Right cardiac atrium (tissue), 5 donors: ENCODE results near the gene SYNE2. TPM values are rescaled to one million over a fixed set of nuclear protein-coding genes. Genes with fewer than 3 reads are reported as not detected.

Experiments used
- ATAC-seq, 2 donors: fragments of 200-7000 bp; cut with Tn5 transposase; one replicate each; pipeline versions ENCODE4 v1.8.0 to v1.9.1; 2020; ENCODE audit warnings: moderate library complexity in 2 of 2, mild to moderate bottlenecking in 1 of 2
- DNase-seq, 3 donors: peaks; one replicate each; pipeline ENCODE4 v3.0.0-alpha.2; 2020
- H3K27ac ChIP-seq: one replicate; pipeline ENCODE4 v1.5.1; 2013; ENCODE audit warnings: mild to moderate bottlenecking, low read length, control low read depth, moderate library complexity
- H3K27me3 ChIP-seq: one replicate; pipeline ENCODE4 v1.6.1; 2013; ENCODE audit not compliant: control insufficient read depth, insufficient read depth
- H3K4me1 ChIP-seq: one replicate; pipeline ENCODE4 v1.6.1; 2013; ENCODE audit warnings: low read length; ENCODE audit not compliant: control insufficient read depth, insufficient read depth
- H3K4me3 ChIP-seq: one replicate; pipeline ENCODE4 v1.5.1; 2013; ENCODE audit warnings: low read length, control low read depth
- H3K9me3 ChIP-seq: one replicate; pipeline ENCODE4 v1.6.1; 2013; ENCODE audit warnings: low read length; ENCODE audit not compliant: control insufficient read depth
- WGBS: extraction: QIAGEN DNeasy Blood & Tissue Kit; methylation state at CpG from one replicate; pipeline ENCODE4 v1.1.7; 2013; 5-methylcytosine and 5-hydroxymethylcytosine counted together
- intact Hi-C, 4 donors: fragments of 100-400 bp; cut with DNase I; formaldehyde crosslinking; loops; one replicate each; pipeline versions ENCODE4 v1.11.0 to v1.14.0; 2022 to 2023
- polyA plus RNA-seq: library from polyadenylated mRNA; stranded (reverse); fragments of 200-250 nt; gene quantifications from one replicate; pipeline ENCODE4 v1.2.3, GENCODE V29; 2013
- total RNA-seq, 4 donors: library from RNA; stranded (reverse); fragmentation: NEBNext Ultra II Directional; extraction: Animal tissue kit (Norgen Biotek cat#: 25700); gene quantifications; one replicate each; pipeline ENCODE4 v1.2.1, GENCODE V29; 2021
- donor health status: healthy with polysubstance abuse.
- donor health status: DM: no; HTN: yes; CAD: no.
- donor health status: DM: no; HTN: no; CAD: no.
- donor health status: DM: no; HTN: yes; CAD: no; lungs with severe emphysema.
- donor health status: DM: yes; HTN: yes; CAD: no.

The SYNE2 gene
- total and polyA plus RNA-seq, 5 donors = 83.7 to 229 (median 160) TPM

GRCh38 chr14:64075613-64076005 is 222.8 kb downstream of the SYNE2 start:
- DNase-seq (no peak), ATAC-seq (no peak)
- 70% methylated on average over 1 of the region's 1 CpG for WGBS
- Histone ChIP-seq H3K4me3 (no peak overlapping the region), H3K9me3 (no peaks in the 10 kb centered on the region), H3K27me3 (no peaks in the 10 kb centered on the region), H3K27ac (no peak overlapping the region), H3K4me1 (no peaks in the 10 kb centered on the region)
- intact Hi-C loops = no loop called here

GRCh38 chr14:64080452-64080851 is 227.6 kb downstream of the SYNE2 start:
- no peaks in the 10 kb centered on the region for H3K27me3 ChIP-seq
- H3K4me3 ChIP-seq = no peak overlapping the region
- intact Hi-C loops = no loop called here
- DNase-seq = no peak
- no peak overlapping the region for H3K27ac ChIP-seq
- peaks cover 4% of the 10 kb centered on the region for H3K4me1 ChIP-seq
- WGBS = 95% methylated on average over 2 of the region's 2 CpGs
- ATAC-seq = no peak
- H3K9me3 ChIP-seq = no peaks in the 10 kb centered on the region

GRCh38 chr14:64081174-64081746 is 228.5 kb downstream of the SYNE2 start:
- H3K27ac ChIP-seq = no peak overlapping the region

GRCh38 chr14:64082837-64083236 is 230.0 kb downstream of the SYNE2 start:
- WGBS = 68% methylated on average over 7 of the region's 7 CpGs

More at GRCh38 chr14:64081174-64081746, 228.5 kb downstream of the SYNE2 start:
- Histone ChIP-seq H3K4me1 (peaks cover 4% of the 10 kb centered on the region), H3K27me3 (no peaks in the 10 kb centered on the region), H3K9me3 (no peaks in the 10 kb centered on the region), H3K4me3 (no peak overlapping the region)
- DNase-seq (no peak), ATAC-seq (no peak)
- intact Hi-C loops = no loop called here
- 96% methylated on average over 3 of the region's 3 CpGs for WGBS

GRCh38 chr14:64088647-64088964 is 235.8 kb downstream of the SYNE2 start:
- intact Hi-C loops = no loop called here
- ATAC-seq = no peak
- no peaks in the 10 kb centered on the region for H3K9me3 ChIP-seq

More at GRCh38 chr14:64082837-64083236, 230.0 kb downstream of the SYNE2 start:
- ATAC-seq (no peak), DNase-seq (no peak)
- no peak overlapping the region for H3K4me3 ChIP-seq
- peaks cover 4% of the 10 kb centered on the region for H3K4me1 ChIP-seq
- no peak overlapping the region for H3K27ac ChIP-seq
- H3K9me3 ChIP-seq = no peaks in the 10 kb centered on the region
- intact Hi-C loops = no loop called here
- no peaks in the 10 kb centered on the region for H3K27me3 ChIP-seq

GRCh38 chr14:64089920-64090319 is 237.1 kb downstream of the SYNE2 start:
- no peaks in the 10 kb centered on the region for H3K27me3 ChIP-seq
- no peak for ATAC-seq
- H3K4me1 ChIP-seq = no peaks in the 10 kb centered on the region
- no peak for DNase-seq
- no peak overlapping the region for H3K4me3 ChIP-seq
- 75% methylated on average over 2 of the region's 2 CpGs for WGBS
- no peaks in the 10 kb centered on the region for H3K9me3 ChIP-seq
- no peak overlapping the region for H3K27ac ChIP-seq
- intact Hi-C loops = no loop called here

More at GRCh38 chr14:64088647-64088964, 235.8 kb downstream of the SYNE2 start:
- no peaks in the 10 kb centered on the region for H3K27me3 ChIP-seq
- no peaks in the 10 kb centered on the region for H3K4me1 ChIP-seq
- no peak overlapping the region for H3K27ac ChIP-seq
- no peak overlapping the region for H3K4me3 ChIP-seq
- DNase-seq = no peak

- no peak for ATAC-seq
- H3K4me1 ChIP-seq = no peaks in the 10 kb centered on the region
- 75% methylated on average over 1 of the region's 1 CpG for WGBS
Observed at GRCh38 chr14:64091217-64091616, 238.4 kb downstream of the SYNE2 start.

GRCh38 chr14:64092338-64092737 is 239.5 kb downstream of the SYNE2 start:
- no peaks in the 10 kb centered on the region for H3K27me3 ChIP-seq
- intact Hi-C loops = no loop called here
- no peak for ATAC-seq
- no peak overlapping the region for H3K27ac ChIP-seq
- H3K4me3 ChIP-seq = no peak overlapping the region
- no peaks in the 10 kb centered on the region for H3K4me1 ChIP-seq
- no peaks in the 10 kb centered on the region for H3K9me3 ChIP-seq
- DNase-seq = no peak
- 89% methylated on average over 4 of the region's 4 CpGs for WGBS

More at GRCh38 chr14:64091217-64091616, 238.4 kb downstream of the SYNE2 start:
- DNase-seq = no peak
- Histone ChIP-seq H3K9me3 (no peaks in the 10 kb centered on the region), H3K27ac (no peak overlapping the region), H3K4me3 (no peak overlapping the region), H3K27me3 (no peaks in the 10 kb centered on the region)
- intact Hi-C loops = no loop called here

GRCh38 chr14:64092940-64093339 is 240.1 kb downstream of the SYNE2 start:
- no peak for DNase-seq
- WGBS = 78% methylated on average over 5 of the region's 5 CpGs
- H3K27ac ChIP-seq = no peak overlapping the region
- no peak for ATAC-seq
- H3K27me3 ChIP-seq = no peaks in the 10 kb centered on the region
- no peaks in the 10 kb centered on the region for H3K4me1 ChIP-seq
- H3K9me3 ChIP-seq = no peaks in the 10 kb centered on the region
- H3K4me3 ChIP-seq = no peak overlapping the region
- intact Hi-C loops = no loop called here

GRCh38 chr14:64095620-64096019 is 242.8 kb downstream of the SYNE2 start:
- ATAC-seq (no peak), DNase-seq (no peak)
- H3K27ac ChIP-seq = no peak overlapping the region
- WGBS = 98% methylated on average over 3 of the region's 3 CpGs
- no peaks in the 10 kb centered on the region for H3K27me3 ChIP-seq
- no peaks in the 10 kb centered on the region for H3K4me1 ChIP-seq
- H3K4me3 ChIP-seq = no peak overlapping the region
- intact Hi-C loops = no loop called here
- no peaks in the 10 kb centered on the region for H3K9me3 ChIP-seq

- ATAC-seq = no peak
- no peak overlapping the region for H3K4me3 ChIP-seq
- DNase-seq = no peak
- H3K27me3 ChIP-seq = no peaks in the 10 kb centered on the region
- 94% methylated on average over 4 of the region's 4 CpGs for WGBS
- no peak overlapping the region for H3K27ac ChIP-seq
- no peaks in the 10 kb centered on the region for H3K4me1 ChIP-seq
- intact Hi-C loops = no loop called here
- H3K9me3 ChIP-seq = no peaks in the 10 kb centered on the region
Observed at GRCh38 chr14:64098120-64098519, 245.3 kb downstream of the SYNE2 start.

GRCh38 chr14:64107438-64107837 is 254.6 kb downstream of the SYNE2 start:
- H3K4me3 ChIP-seq = no peak overlapping the region
- ATAC-seq = no peak
- DNase-seq = no peak
- no peaks in the 10 kb centered on the region for H3K27me3 ChIP-seq
- intact Hi-C loops = no loop called here
- no peaks in the 10 kb centered on the region for H3K9me3 ChIP-seq
- H3K4me1 ChIP-seq = no peaks in the 10 kb centered on the region
- WGBS = 95% methylated on average over 2 of the region's 2 CpGs
- H3K27ac ChIP-seq = no peak overlapping the region
